HTR-8/SVneo (cell line): ENCODE measurements around the gene TCN1.

Experiments used
- DNase-seq: peaks from one replicate; pipeline ENCODE4 v3.0.0; 2011; ENCODE audit warnings: low spot score, mixed read lengths; ENCODE audit not compliant: insufficient read length
- FAIRE-seq: peaks from 2 replicates; lab custom pipeline; 2011; peaks lifted over from hg19 to GRCh38; lab: Jason Lieb, UNC

Gene TCN1

GRCh38 chr11:59812220-59812619, 54.1 kb downstream of the TCN1 start:
- no peak for FAIRE-seq
- no peak for DNase-seq

- DNase-seq = no peak
- FAIRE-seq = no peak
These were observed 55.4 kb downstream of the TCN1 start for GRCh38 chr11:59810911-59811259.

- FAIRE-seq (peak; percentile 9), DNase-seq (peak; percentile 75)
These were observed 55.9 kb downstream of the TCN1 start, which contains the start of gene MRPL16 for GRCh38 chr11:59810189-59810910. TSS of gene MRPL16 (minus strand) at chr11:59810778. CDS start at chr11:59810658, 120 bp downstream.

DNA sequence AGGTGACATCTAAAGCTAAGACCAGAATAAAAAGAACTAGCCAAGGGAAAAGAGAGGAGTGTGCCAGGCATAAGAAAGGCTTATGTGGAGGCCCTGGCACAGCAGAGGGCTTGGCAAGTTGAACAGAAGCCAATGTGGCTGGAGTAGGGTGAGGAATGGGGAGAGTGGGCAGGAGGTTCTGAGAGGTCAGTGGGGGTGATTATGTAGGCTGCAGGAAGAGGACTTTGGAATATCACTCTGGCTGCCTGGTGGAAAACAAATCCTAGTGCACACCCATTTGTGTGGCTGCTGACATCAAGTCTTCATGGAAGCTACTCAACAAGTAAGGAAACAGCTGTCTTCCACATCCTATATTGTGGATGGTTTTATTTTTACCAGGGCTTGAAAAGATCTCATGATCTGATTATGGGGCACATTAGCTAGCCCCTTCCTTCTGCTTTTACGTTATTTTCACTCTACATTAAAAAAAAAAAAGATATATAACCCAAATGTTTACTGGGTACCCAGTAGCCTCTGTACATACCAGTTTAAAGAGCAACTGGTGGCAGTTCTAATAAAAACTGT, 59.2 kb downstream of the TCN1 start:
- no peak for FAIRE-seq

DNA sequence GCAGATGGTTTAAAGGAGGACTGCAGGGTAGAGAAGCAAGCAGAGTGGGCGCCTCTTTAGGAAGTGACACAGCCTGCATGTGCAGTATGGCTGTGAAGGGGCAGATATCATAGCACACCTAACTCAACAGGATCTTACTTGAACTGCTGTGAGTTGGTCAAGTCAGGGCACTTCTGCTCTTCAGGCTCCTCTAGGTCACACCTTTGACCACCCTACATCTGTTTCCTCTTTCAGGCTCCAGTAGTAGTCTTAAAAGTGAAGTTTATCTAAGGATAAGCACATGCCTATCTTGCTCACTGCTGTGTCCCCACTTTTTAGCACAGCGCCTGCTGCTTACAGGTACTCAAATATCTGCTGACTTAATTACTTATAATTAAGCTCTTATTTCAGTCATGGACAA, 62.2 kb downstream of the TCN1 start:
- FAIRE-seq = no peak
- DNase-seq = no peak

More for the DNA sequence above, 59.2 kb downstream of the TCN1 start:
- DNase-seq = no peak
